GM12875 (cell line): ENCODE data around the gene ELK3.

Experiments
- H3K4me3 ChIP-seq: one replicate; pipeline ENCODE4 v1.5.1; 2011; ENCODE audit warnings: low read depth, low read length, control low read depth
- TF ChIP-seq, protein P1 (sequence below): IDR thresholded peaks from 2 replicates; pipeline ENCODE4 v1.5.1; 2011; ENCODE audit warnings: low read depth, mild to moderate bottlenecking, control low read depth, inconsistent platforms, low read length, moderate library complexity, borderline replicate concordance; ENCODE audit not compliant: insufficient read depth

The ELK3 gene

DNA sequence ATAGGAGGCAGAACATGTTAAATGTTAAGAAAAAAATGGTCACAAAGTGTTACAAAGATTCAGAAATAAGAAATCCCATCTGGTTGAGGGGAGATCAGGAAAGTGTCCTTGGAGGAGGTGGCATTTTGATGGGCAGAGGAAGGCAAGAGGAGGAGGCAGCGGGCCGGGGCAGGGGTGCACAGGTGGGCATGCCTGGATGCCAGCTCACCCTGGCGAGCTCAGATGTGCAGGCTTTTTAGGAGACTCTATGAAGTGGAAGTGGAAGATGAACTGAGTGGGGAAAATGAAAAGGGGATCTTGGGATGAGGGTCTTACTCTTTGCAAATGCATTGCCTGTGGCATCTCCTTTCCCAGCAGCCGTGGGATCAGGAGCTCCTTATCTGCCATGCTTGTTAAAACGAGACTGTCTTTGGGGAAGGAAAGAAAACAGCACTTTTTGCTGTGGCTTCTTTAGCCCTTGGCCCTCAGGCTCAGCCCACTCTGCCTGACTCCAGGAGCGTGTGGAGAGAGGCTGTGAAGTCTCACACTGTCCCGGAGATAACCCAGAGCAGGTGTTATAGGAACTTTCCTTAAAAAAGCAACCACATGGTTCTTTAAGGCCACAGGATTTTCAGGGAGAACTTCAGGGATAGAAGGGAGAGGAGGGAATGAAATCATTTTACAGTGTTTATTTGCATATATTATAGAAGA lies 62.6 kb downstream of the ELK3 start:
- TF ChIP-seq, protein P1, sequence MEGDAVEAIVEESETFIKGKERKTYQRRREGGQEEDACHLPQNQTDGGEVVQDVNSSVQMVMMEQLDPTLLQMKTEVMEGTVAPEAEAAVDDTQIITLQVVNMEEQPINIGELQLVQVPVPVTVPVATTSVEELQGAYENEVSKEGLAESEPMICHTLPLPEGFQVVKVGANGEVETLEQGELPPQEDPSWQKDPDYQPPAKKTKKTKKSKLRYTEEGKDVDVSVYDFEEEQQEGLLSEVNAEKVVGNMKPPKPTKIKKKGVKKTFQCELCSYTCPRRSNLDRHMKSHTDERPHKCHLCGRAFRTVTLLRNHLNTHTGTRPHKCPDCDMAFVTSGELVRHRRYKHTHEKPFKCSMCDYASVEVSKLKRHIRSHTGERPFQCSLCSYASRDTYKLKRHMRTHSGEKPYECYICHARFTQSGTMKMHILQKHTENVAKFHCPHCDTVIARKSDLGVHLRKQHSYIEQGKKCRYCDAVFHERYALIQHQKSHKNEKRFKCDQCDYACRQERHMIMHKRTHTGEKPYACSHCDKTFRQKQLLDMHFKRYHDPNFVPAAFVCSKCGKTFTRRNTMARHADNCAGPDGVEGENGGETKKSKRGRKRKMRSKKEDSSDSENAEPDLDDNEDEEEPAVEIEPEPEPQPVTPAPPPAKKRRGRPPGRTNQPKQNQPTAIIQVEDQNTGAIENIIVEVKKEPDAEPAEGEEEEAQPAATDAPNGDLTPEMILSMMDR, result no peak
- no peak overlapping the region for H3K4me3 ChIP-seq

DNA sequence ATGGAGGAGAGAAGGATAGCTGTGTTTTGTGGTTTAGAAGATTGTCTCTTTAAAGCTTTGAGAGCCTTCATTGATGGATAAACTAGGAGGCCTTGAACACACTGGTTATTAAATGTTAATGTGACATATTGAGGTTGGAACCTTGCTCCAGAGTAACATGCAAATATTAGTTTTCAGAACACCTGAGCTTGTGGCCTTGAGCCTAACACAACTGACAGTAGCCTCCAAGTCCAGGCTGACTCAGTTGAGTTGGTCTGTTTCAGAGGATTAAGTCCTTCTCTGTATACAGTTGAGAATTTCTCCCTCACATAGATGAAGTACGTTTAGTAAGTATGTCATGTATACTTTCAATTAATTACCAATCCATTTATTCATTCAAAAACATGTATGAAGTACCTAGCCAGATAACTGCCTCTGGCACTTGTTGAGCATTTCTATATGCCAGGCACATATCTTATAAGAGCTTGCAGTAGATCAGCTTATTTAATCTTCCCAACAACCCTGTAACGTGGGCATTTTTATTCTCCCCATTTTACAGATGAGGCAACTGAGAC lies 63.5 kb downstream of the ELK3 start:
- TF ChIP-seq, protein P1, result no peak
- no peak overlapping the region for H3K4me3 ChIP-seq

DNA sequence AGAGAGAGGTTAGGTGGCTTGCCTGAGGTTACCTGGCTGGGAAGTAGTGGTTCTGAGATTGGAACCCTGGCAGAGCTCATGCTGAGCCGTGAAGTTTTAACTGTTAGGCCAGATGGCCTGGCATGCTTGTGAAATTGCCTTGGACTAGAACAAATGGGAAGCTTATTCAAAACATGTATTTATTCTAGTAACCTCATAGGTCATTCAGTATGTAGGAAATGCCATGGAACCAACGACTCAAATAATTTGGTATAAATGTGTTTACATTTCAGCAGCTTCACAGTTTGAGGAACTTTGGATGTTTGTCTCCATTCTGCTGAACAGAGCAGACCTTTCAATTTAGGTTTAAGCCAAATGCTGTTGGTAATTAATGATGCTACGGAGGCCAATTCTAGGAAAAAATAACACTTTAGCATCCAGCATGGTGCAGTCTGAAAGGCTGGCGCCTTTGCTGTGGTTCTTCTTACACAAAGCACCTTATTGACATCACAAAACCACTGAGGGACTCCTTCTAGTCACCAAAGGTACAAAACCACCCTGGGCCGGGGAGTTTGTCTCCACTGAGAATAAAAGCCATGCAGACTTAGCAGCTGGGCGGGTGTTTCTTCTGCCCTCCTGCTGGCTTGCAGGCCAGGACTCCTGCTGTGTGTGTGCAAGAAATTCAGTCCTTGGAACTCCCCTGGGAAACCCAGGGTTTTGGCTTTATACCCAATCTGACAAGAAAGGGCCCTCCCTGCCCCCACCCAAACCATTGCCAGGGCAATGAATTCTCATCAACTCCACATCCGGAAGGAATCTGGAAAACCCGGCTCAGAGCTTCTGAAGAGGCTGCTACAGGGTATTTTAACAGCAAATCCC lies 64.2 kb downstream of the ELK3 start:
- TF ChIP-seq, protein P1, result no peak
- no peak overlapping the region for H3K4me3 ChIP-seq

DNA sequence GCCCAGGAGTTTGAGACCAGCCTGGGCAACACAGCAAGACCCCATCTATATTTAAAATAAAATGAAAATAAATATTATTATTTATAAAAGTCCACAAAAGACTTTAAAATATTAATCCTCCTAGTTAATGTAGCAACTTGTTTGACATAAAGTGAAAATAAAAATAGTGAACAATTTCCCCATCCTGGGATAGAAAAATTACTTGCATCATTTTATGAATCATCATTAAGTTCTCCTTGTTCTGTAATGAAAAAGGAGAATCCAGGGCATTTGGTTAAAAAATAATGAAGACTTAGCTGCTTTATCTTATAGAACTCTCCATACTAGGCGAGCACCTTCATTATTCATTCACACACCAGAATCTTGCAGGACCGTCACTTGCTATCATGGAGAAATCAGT lies 66.1 kb downstream of the ELK3 start:
- TF ChIP-seq, protein P1, result no peak
- no peak overlapping the region for H3K4me3 ChIP-seq

DNA sequence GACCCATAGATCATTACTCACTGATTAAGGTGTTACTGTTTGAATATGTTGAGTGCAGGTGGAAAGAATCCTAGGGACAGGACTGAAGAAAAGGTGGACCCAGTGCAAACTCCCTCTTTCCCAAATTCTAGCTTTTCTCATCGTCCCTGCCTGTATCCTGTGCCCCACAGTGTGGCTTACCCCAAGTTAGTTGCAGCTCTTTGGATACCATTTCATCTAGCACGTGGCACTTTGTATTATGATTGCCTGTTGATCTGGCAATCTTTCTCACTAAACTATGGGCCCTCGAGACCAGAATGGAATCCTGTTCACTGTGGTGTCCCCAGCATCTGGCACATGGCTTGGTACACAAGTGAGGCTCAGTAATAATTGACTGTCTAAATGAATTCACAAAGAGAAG lies 66.5 kb downstream of the ELK3 start:
- no peak overlapping the region for H3K4me3 ChIP-seq
- TF ChIP-seq, protein P1, result no peak

DNA sequence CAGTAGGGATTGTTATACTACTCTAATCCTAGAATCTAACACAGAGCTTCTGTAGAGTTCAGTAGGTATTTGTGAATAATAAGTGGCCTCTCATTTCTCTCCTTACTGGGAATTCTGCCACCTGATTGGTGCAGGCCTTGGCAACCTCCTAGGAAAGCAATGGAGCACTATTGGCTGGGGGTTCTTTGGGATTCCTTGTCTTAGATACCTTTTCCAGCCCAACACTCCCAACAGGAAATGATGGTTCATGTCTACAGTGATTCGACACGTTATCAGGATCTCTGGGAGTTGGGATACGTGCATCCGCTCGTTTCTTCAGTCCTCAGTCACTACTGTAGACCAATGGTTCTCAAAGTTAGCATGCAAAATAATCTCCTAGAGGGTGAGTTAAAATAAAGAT lies 67.4 kb downstream of the ELK3 start:
- TF ChIP-seq, protein P1, result no peak

More for the DNA sequence above, 67.4 kb downstream of the ELK3 start:
- H3K4me3 ChIP-seq, result no peak overlapping the region
